Hepatocyte (in vitro differentiated cells): ENCODE measurements around the gene UBE2O.

ENCODE experiments used
- CTCF ChIP-seq: fragments of 200-600 bp; sonication (generic); IDR thresholded peaks from 2 replicates; pipeline ENCODE4 v1.5.1; 2016; ENCODE audit warnings: antibody characterized with exemption, mild to moderate bottlenecking; ENCODE audit not compliant: poor library complexity
- EZH2 ChIP-seq: fragments of 200-600 bp; sonication (generic); IDR thresholded peaks from 2 replicates; pipeline ENCODE4 v1.6.1; 2016; ENCODE audit warnings: antibody characterized with exemption, mild to moderate bottlenecking, borderline replicate concordance
- EZH2phosphoT487 ChIP-seq: fragments of 200-600 bp; sonication (generic); IDR thresholded peaks from one replicate; pipeline ENCODE4 v1.6.1; 2018; ENCODE audit warnings: antibody characterized with exemption, mild to moderate bottlenecking, low read depth, moderate library complexity; ENCODE audit not compliant: unreplicated experiment, severe bottlenecking

DNA sequence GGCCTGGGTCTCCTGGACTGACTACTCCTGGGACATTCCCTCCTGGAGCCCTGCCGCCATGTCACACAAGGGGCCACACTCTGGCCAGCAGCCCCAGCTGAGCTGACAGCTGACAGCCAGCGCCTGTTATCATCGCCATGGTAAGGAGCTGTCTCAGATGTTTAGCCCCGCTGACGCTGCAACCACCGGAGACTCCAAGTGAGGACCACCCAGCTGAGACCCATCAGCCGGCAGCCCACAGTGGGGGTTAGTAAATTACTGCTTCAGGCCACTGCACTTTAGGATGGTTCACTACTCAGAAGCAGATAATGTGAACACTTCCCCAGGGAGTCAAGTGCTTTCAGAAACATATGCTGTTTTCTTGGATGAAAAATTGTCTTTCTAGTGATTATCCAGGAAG lies 83.1 kb downstream of the UBE2O start:
- TF ChIP-seq CTCF (no peak), EZH2 (no peak), EZH2phosphoT487 (no peak)
